GM19025 (cell line): ENCODE measurements around the gene SEMA3D.
A peak's percentile ranks its signal among the peaks of the same experiment; 100 is the strongest.

Experiments used
- ATAC-seq: cut with Tn5 transposase; IDR thresholded peaks from one replicate; pipeline ENCODE4 v1.9.1; 2021; ENCODE audit warnings: mild to moderate bottlenecking, low read depth, moderate library complexity; ENCODE audit not compliant: unreplicated experiment

The SEMA3D gene

DNA sequence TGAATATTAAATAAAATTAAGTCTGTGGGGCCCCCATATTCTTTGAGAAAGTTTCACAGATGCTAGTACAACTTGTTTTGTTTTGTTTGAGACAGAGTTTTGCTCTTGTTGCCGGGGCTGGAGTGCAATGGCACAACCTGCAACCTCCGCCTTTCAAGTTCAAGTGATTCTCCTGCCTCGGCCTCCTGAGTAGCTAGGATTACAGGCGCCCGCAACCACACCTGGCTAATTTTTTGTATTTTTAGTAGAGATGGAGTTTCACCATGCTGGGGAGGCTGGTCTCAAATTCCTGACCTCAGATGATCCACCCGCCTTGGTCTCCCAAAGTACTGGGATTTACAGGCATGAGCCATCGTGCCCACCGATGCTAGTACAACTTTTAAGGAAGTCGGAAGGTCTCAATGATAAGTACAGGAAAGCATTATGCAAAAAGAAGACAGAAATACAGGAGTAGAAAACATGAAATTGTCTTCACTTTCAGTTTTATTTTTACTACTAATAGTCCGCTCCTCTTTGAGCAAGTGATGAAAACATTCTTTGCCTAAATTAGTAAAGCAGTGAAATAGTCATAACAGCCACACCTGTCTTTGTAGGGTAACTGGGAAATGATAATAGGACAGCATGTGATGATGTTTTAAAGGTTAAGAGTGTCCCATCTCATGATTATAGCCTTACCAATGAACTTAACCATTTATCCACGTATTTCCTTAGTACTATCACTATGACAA lies 147.5 kb downstream of the SEMA3D start:
- peak; percentile 85 for ATAC-seq

GRCh38 chr7:85038466-85038865 lies 148.4 kb downstream of the SEMA3D start:
- no peak for ATAC-seq

DNA sequence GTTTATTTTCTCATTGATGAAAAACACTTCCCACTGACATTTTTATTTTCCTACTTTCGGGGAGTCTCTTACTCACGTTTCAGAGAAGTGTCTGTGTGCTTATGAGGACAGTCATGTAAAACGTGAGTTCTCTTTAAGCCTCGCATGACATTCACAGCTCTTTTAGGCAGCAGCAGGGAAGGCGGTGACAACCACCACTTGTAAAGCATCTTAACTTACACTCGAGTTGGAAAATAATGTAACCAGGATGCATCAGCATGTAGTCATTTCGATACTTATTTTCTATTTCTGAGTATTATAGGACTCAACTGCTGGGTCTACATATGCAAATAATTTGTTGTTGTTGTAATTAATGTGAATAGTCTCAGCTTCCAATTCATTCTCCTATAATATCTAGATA lies 153.6 kb downstream of the SEMA3D start:
- no peak for ATAC-seq

GRCh38 chr7:85031475-85031874 lies 155.4 kb downstream of the SEMA3D start:
- no peak for ATAC-seq

DNA sequence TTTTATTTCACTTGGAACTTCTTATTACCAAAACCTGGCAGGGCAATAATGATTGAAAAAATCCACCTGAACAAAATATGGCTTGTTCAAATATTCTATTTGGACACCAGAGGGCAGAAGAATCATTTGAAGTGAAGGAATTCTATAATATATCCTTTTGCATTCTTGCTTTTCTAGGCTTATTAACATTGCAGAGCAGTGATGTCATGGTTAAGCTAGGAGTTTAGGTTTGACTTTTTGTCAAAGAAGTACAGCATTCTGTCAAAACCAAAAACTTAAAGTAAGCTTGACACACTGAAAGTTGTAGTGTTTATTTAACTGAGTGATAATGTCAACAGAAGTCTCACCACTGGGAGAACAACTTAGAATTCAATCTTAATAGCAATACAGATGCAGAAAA lies 156.0 kb downstream of the SEMA3D start:
- ATAC-seq, result no peak

- ATAC-seq, result peak; percentile 84
Measured at GRCh38 chr7:85025312-85025756, 161.5 kb downstream of the SEMA3D start.

- no peak for ATAC-seq
Measured at GRCh38 chr7:85023916-85024315, 162.9 kb downstream of the SEMA3D start.

- ATAC-seq, result no peak
Measured at GRCh38 chr7:85023066-85023712, 163.7 kb downstream of the SEMA3D start.

DNA sequence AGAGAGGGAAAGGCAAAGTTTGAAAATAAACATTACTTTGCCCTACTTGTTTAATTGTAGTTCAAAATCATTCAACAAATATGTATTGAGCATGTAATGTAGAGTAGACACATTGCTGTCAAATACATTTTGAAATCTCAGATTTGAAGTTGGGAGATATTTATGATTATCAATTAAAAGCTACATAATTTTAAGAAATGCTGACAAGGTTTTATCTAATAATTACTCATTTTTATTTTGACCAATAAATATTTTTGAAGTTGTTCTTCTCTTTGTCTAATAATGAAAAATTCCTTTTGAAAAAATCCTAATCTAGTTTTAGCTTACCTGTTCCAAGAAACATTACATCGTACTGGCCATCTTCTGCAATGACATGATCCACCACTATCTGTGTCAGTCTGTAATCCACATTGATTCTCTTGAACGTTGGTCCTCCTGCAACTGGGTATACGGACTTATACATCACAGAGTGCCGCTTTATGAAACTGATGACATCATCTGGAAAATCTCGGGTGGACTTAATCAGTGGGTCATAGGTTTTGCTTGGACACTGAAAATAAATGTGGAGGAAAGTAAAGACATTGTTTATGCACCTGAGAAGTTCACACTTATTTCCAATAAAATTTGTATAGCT lies 164.7 kb downstream of the SEMA3D start:
- ATAC-seq, result no peak

DNA sequence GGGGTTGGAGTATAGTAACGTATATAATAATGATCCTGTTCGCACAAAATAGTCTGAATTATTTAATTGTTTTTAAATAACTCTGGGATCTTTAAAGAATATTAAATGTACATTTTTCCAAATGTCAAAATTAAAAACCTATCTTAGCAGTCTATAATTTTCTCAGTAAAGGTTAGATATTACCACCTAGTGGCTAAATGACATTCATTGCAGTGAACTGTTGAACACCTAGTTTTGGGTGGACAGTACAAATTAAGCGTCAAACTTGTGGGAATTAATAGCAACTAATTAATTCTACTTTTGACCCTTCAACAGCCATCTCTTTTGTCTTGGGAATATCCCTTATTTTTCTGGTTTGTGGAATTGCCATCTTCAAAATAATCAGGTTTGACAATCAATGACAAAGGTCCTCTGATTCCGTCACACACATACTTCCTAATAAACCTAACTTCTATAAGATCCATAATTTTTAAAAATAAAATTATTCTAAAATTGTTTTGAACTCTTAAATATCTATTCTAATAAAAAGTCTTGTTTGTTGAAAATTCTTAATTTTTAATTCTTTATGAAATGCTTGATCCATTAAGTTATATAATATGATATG lies 165.7 kb downstream of the SEMA3D start:
- ATAC-seq, result no peak

DNA sequence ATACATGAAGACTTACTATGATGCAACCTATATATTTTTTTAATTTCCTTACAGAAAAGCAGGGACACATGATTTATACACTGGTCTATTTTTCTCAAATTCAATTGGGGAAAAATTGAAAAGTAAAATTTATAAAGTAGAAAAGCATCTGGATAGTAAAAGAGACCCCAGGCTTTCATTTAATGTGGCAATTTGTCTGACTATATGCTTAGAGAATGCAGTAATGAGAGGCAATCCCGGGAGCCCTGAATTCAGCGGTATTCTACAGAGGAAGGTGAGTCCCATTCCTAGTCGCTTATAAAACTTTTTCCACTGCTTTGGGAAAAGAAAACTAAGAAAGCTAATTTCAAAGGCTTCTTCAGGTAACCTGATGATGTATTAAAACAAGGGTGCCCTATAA lies 167.1 kb downstream of the SEMA3D start:
- no peak for ATAC-seq

DNA sequence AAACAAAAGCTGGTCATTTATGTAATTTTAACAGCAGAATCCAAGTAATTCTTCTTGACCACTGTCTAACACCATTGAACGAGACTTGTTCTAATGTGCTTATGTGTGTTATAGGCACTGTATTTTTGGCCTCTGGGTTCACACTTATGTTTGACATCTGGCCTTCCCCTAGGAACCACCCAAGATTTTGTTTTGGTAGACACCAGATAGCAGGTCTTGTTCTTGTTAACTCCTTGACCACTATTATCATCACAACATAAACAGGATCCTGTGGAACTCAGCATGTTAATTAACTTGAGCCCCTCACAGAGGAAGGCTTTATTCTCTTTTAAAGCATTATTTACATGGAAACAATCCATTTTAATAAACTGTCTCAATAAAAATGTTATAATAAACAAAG lies 167.7 kb downstream of the SEMA3D start:
- no peak for ATAC-seq

- ATAC-seq, result no peak
Measured at GRCh38 chr7:85018498-85018897, 168.4 kb downstream of the SEMA3D start.

- ATAC-seq, result no peak
Measured at GRCh38 chr7:85016286-85016685, 170.6 kb downstream of the SEMA3D start.

- no peak for ATAC-seq
Measured at GRCh38 chr7:85014936-85015660, 171.8 kb downstream of the SEMA3D start.

- no peak for ATAC-seq
Measured at GRCh38 chr7:85011127-85011526, 175.7 kb downstream of the SEMA3D start.

DNA sequence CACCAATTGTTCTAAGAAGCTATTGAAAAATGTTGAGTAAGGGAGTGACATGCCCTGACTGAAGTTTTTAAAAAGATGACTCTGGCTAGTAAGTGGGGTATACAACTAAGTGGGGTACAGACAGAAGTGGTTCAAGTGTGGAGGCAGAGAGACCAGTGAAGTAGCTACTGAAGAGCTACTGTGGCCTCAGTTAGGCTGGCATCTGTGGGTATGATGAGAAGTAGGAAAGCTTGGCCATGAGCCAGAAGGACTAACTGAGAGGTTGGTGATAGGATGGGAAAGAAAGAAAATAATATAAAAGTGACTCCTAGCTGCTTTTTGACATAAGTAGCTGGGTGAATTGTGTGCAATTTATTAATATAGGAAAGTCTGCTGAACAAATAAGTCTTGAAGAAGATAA lies 176.6 kb downstream of the SEMA3D start:
- no peak for ATAC-seq

- no peak for ATAC-seq
Measured at GRCh38 chr7:85006754-85007153, 180.1 kb downstream of the SEMA3D start.

GRCh38 chr7:85004402-85004801 lies 182.5 kb downstream of the SEMA3D start:
- no peak for ATAC-seq

DNA sequence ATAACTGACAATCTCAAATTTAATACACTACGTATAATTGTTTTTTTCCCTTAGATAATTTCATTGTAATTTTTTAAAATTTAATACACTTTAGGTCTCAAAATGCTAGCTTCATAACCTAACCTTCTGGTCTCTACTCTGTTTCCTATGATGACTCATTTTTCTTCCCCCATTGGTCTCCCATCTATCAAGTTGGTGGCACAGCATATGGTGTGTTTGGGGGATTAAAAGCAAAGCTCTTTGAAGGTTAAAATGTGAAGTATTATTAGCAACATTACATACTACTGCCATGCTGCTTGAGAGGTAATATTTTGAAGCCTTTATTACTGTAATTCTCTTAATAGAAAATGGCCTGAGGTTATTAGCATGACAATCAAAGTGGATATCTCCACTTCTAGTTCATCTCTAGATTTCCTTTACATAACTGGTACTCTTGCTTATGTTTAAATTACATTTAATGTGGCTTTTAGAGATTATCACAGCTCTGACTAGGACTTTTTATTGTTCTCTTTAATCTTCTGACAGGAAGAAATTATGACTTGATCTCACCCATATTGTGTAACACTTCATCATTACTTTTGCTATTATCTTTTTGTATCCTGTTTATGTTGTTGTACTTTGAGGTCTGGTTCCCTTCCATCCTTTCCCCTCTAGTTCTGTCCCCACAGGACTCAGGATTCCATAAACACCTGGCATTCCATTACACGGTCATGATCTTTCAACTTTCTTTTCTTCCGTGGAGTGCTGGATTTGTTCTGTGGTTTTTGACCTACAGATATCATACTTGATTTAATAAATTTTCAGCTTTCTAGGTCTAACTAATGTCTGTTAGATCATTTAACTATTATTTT lies 185.1 kb downstream of the SEMA3D start:
- no peak for ATAC-seq
